K562 (cell line): Measurements from ENCODE around the gene MPND. TPM values are rescaled to one million over a fixed set of nuclear protein-coding genes. Genes with fewer than 3 reads are reported as not detected.

Experiments used
- ATAC-seq: fragments of 200-7000 bp; cut with Tn5 transposase; 3 replicates; pipeline ENCODE4 v1.9.1; 2020; ENCODE audit warnings: moderate library complexity
- BruUV-seq: library from RNA; stranded (reverse); fragments of 400-500 nt; replicated peaks from 2 replicates; lab custom pipeline; 2021; lab: Mats Ljungman, UMichigan
- CTCF ChIA-PET: fragments of 300-600 bp; formaldehyde crosslinking; extraction: SDS; loops from one replicate; lab custom pipeline; 2021; ENCODE audit warnings: low intra/inter-chr PET ratio; lab: Yijun Ruan, JAX
- POLR2A ChIA-PET: fragments of 300-600, 350-650 bp; sonication (Branson Sonifier 250); formaldehyde crosslinking; extraction: SDS; loops from one replicate; lab custom pipeline; 2021; ENCODE audit warnings: antibody characterized with exemption, inconsistent platforms; lab: Yijun Ruan, JAX
- DNase-seq, 4 experiments: peaks; one replicate each; pipeline versions ENCODE4 v3.0.0 to v3.0.0-alpha.2; 2011 to 2018; ENCODE audit warnings: low spot score in 3 of 4, mixed read lengths in 3 of 4; ENCODE audit errors: extremely low read depth in 1 of 4
- FAIRE-seq: peaks from 2 replicates; lab custom pipeline; 2011; peaks lifted over from hg19 to GRCh38; lab: Jason Lieb, UNC
- H2AFZ ChIP-seq: 2 replicates; pipeline ENCODE4 v1.6.0; 2011; ENCODE audit warnings: low read depth, low read length, control low read depth, inconsistent platforms
- H3K27ac ChIP-seq: fragments of 200-600 bp; 3 replicates; pipeline ENCODE4 v1.8.0; 2011; ENCODE audit warnings: low read depth, mild to moderate bottlenecking, control low read depth, inconsistent platforms, low read length, moderate library complexity, mixed read lengths; ENCODE audit errors: extremely low read depth
- H3K27me3 ChIP-seq, 2 experiments: fragments of 300-600 bp in 1 of 2; 2 replicates in 1 of 2; 3 replicates in 1 of 2; pipeline versions ENCODE4 v1.6.0 to v1.8.0; 2011; ENCODE audit warnings: inconsistent platforms in 2 of 2, low read length in 2 of 2, mild to moderate bottlenecking in 1 of 2, mixed read lengths in 1 of 2, moderate library complexity in 1 of 2; ENCODE audit not compliant: control insufficient read depth in 2 of 2, insufficient read depth in 2 of 2
- H3K36me3 ChIP-seq: fragments of 300-600 bp; 3 replicates; pipeline ENCODE4 v1.8.0; 2011; ENCODE audit warnings: mild to moderate bottlenecking, low read length, inconsistent platforms; ENCODE audit not compliant: control insufficient read depth, insufficient read depth
- H3K4me1 ChIP-seq, 2 experiments: fragments of 200-600 bp in 1 of 2; replicated peaks in 1 of 2; 2 replicates in 1 of 2; 3 replicates in 1 of 2; pipeline versions ENCODE4 v1.5.1 to v1.8.0; 2011; ENCODE audit warnings: inconsistent platforms in 2 of 2, low read length in 2 of 2, mild to moderate bottlenecking in 1 of 2, mixed read lengths in 1 of 2, moderate library complexity in 1 of 2; ENCODE audit not compliant: control insufficient read depth in 2 of 2, insufficient read depth in 2 of 2
- H3K4me2 ChIP-seq: 2 replicates; pipeline ENCODE4 v1.6.1; 2011; ENCODE audit warnings: low read length, control low read depth, inconsistent platforms, mixed read lengths; ENCODE audit not compliant: insufficient read depth
- H3K4me3 ChIP-seq: fragments of 200-600 bp; sonication (generic), shearing (Covaris generic); 2 replicates; pipeline ENCODE4 v1.5.1; 2016; ENCODE audit warnings: control low read depth, inconsistent platforms
- H3K79me2 ChIP-seq: fragments of 200-600 bp; 3 replicates; pipeline ENCODE4 v1.8.0; 2011; ENCODE audit warnings: low read length, inconsistent platforms; ENCODE audit not compliant: control insufficient read depth, insufficient read depth
- H3K9ac ChIP-seq, 2 experiments: 2 replicates each; pipeline versions ENCODE4 v1.6.0 to v1.6.1; 2011; ENCODE audit warnings: low read depth in 2 of 2, low read length in 2 of 2, control low read depth in 1 of 2, inconsistent platforms in 1 of 2, mild to moderate bottlenecking in 1 of 2, mixed read lengths in 1 of 2; ENCODE audit not compliant: insufficient read depth in 1 of 2
- H3K9me1 ChIP-seq: one replicate; pipeline ENCODE4 v1.6.0; 2011; ENCODE audit warnings: inconsistent platforms, mild to moderate bottlenecking, low read length, moderate library complexity; ENCODE audit not compliant: control insufficient read depth, insufficient read depth
- H3K9me3 ChIP-seq: replicated peaks from 2 replicates; pipeline ENCODE4 v1.5.1; 2011; ENCODE audit warnings: low read depth, low read length, inconsistent platforms; ENCODE audit not compliant: control insufficient read depth, insufficient read depth
- H4K20me1 ChIP-seq: replicated peaks from 2 replicates; pipeline ENCODE4 v1.6.1; 2011; ENCODE audit warnings: low read length, inconsistent platforms, mixed read lengths; ENCODE audit not compliant: control insufficient read depth, insufficient read depth
- CC2D1A ChIP-seq: fragments of 450-650 bp; IDR thresholded peaks from 2 replicates; pipeline ENCODE4 v1.6.1; 2017; ENCODE audit warnings: mild to moderate bottlenecking
- ESRRA ChIP-seq: fragments of 450-650 bp; IDR thresholded peaks from 2 replicates; pipeline ENCODE4 v1.6.1; 2014; ENCODE audit warnings: low read depth, mild to moderate bottlenecking, moderate library complexity, borderline replicate concordance
- POLR2AphosphoS5 ChIP-seq: IDR thresholded peaks from 2 replicates; pipeline ENCODE4 v1.6.1; 2011; ENCODE audit warnings: mild to moderate bottlenecking, low read depth, low read length, moderate library complexity; ENCODE audit not compliant: control insufficient read depth, insufficient read depth
- SIRT6 ChIP-seq: IDR thresholded peaks from one replicate; pipeline ENCODE4 v1.6.1; 2012; ENCODE audit warnings: low read depth, mild to moderate bottlenecking, control low read depth, inconsistent platforms, low read length, moderate library complexity
- ZNF316 ChIP-seq: fragments of 450-650 bp; IDR thresholded peaks from 2 replicates; pipeline ENCODE4 v1.6.1; 2016
- WGBS: fragments of 100-300 bp; shearing (Covaris generic); methylation state at CpG from one replicate; pipeline ENCODE4 v1.1.6; 2016; ENCODE audit warnings: low coverage, mixed read lengths; ENCODE audit not compliant: insufficient coverage; ENCODE audit errors: missing lambda C conversion rate; 5-methylcytosine and 5-hydroxymethylcytosine counted together
- in situ Hi-C: fragments of 300-500 bp; cut with MboI; formaldehyde crosslinking; loops from 4 replicates; pipeline ENCODE4 v1.15.0; 2018; ENCODE audit warnings: inconsistent platforms, mixed read lengths
- intact Hi-C: fragments of 100-400 bp; cut with micrococcal nuclease; formaldehyde crosslinking; loops from 2 replicates; pipeline ENCODE4 v1.14.2; 2022
- polyA plus RNA-seq, 8 experiments: library from polyadenylated mRNA; depleted of rRNA in 4 of 8; stranded (reverse) in 5 of 8; unstranded in 3 of 8; fragments of >200 nt; fragmentation: Nextera tagmentation in 2 of 8; fragmentation: Illumina TruSeq in 1 of 8; extraction: Ambion mirVana in 2 of 8; extraction: Trizol in 1 of 8; gene quantifications; 2 replicates each; pipeline versions ENCODE4 v1.2.1 to v1.2.3, GENCODE V29; 2011 to 2014; ENCODE audit warnings: inconsistent platforms in 1 of 8, missing spikeins in 1 of 8
- total RNA-seq, 7 experiments: library from RNA; depleted of rRNA in 6 of 7; stranded (reverse); fragments of >200 nt in 6 of 7; fragmentation: Illumina TruSeq in 2 of 7; extraction: Trizol in 2 of 7; gene quantifications; 2 replicates each; pipeline versions ENCODE4 v1.2.1 to v1.2.3, GENCODE V29; 2011 to 2021; ENCODE audit warnings: low replicate concordance in 1 of 7

MPND gene
- total and polyA plus RNA-seq, 9 of the 15 experiments (the other 6 are each of a cell fraction or from before 2014, with no cell fraction given) = 0.25 to 14.0 (median 3.9) TPM

DNA sequence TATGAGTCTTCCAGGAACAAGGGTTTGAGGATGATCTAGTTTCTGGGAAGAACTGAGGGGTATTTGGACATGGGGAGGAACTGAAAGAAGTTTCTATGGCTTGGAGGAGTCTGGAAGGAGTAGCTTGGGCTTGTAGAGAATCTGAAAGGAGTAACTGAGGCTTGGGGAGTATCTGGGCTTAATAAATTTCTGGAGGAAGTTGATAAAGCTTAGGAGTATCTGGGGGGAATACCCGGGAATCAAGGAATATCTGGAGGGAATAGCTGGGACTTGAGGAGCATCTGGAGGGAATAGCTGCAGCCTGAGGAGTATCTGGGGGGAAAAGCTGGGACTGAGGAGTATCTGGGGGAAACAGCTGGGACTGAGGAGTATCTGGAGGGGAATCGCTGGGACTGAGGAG, 22.9 kb upstream of the MPND start:
- ChIA-PET CTCF (no interaction called here), POLR2A (interaction anchor here (1.0 to 2.1 kb wide), 2 partner anchors 9 to 20 kb away, joined by 3 to 7 read pairs; no protein-coding TSS in a partner anchor)
- no peak for FAIRE-seq
- Histone ChIP-seq H3K9me3 (peaks cover 4% of the 10 kb centered on the region; the same call in 1 of the 2 replicates), H3K79me2 (no peaks in the 10 kb centered on the region), H3K4me3 (no peak overlapping the region), H3K36me3 (no peaks in the 10 kb centered on the region), H4K20me1 (no peaks in the 10 kb centered on the region), H3K4me1 (peaks cover 0 to 25% of the 10 kb centered on the region in 2 experiments; a peak in 2 of 5 replicates), H3K9me1 (no peaks in the 10 kb centered on the region), H3K27me3 (no peaks in the 10 kb centered on the region), H3K9ac (no peak overlapping the region), H2AFZ (no peak overlapping the region), H3K4me2 (no peak overlapping the region), H3K27ac (no peak overlapping the region)
- no peak for DNase-seq
- intact Hi-C loops = no loop called here
- in situ Hi-C loops = no loop called here
- BruUV-seq = no TSS peak
- no peak for TF ChIP-seq ESRRA
- TF ChIP-seq ZNF316 = no peak
- no peak for TF ChIP-seq CC2D1A
- no peak for TF ChIP-seq SIRT6
- TF ChIP-seq POLR2AphosphoS5 = no peak
- no peak for ATAC-seq
- WGBS = 4% methylated on average over 2 of the region's 2 CpGs
